WTC11 (cell line): ENCODE data around the gene SRSF3. TPM values are rescaled to one million over a fixed set of nuclear protein-coding genes. Genes with fewer than 3 reads are reported as not detected.

Source experiments
- ATAC-seq: fragments of 200-7000 bp; cut with Tn5 transposase; 2 replicates; pipeline ENCODE4 v1.10.0; 2021; ENCODE audit warnings: mild to moderate bottlenecking, moderate library complexity
- CTCF ChIA-PET: fragments of 300-600 bp; sonication (Branson Sonifier 250); formaldehyde crosslinking; loops from one replicate; lab custom pipeline; 2021; ENCODE audit warnings: antibody characterized with exemption; lab: Charles Lee
- POLR2A ChIA-PET: fragments of 350-600 bp; sonication (Branson Sonifier 250); formaldehyde crosslinking; loops from one replicate; lab custom pipeline; 2021; ENCODE audit warnings: antibody characterized with exemption; lab: Charles Lee
- DNase-seq: peaks from one replicate; pipeline ENCODE4 v3.0.0; 2021; ENCODE audit warnings: low spot score
- H3K27ac Mint-ChIP-seq: 2 replicates; pipeline ENCODE4 v1.8.0; 2021; ENCODE audit warnings: mixed read lengths
- H3K27me3 Mint-ChIP-seq: 2 replicates; pipeline ENCODE4 v1.8.0; 2021; ENCODE audit warnings: low read depth, mild to moderate bottlenecking, moderate library complexity, mixed read lengths
- H3K36me3 Mint-ChIP-seq: 2 replicates; pipeline ENCODE4 v1.8.0; 2021; ENCODE audit warnings: mixed read lengths
- H3K4me1 Mint-ChIP-seq: 2 replicates; pipeline ENCODE4 v1.8.0; 2022; ENCODE audit warnings: mixed read lengths
- H3K4me3 Mint-ChIP-seq: 2 replicates; pipeline ENCODE4 v1.8.0; 2021; ENCODE audit warnings: mild to moderate bottlenecking, moderate library complexity, mixed read lengths
- H3K9me3 Mint-ChIP-seq: 2 replicates; pipeline ENCODE4 v1.8.0; 2021; ENCODE audit warnings: mixed read lengths
- ARID4B ChIP-seq: sonication (generic); formaldehyde crosslinking; IDR thresholded peaks from 2 replicates; pipeline ENCODE4 v1.8.0; 2023; ENCODE audit warnings: missing genetic modification reagents, mild to moderate bottlenecking, borderline replicate concordance
- FOXK1 ChIP-seq: sonication (generic); formaldehyde crosslinking; IDR thresholded peaks from 2 replicates; pipeline ENCODE4 v1.8.0; 2022; ENCODE audit warnings: mild to moderate bottlenecking, moderate library complexity, missing genetic modification reagents
- GTF2I ChIP-seq: fragments of 250-450 bp; sonication (Bioruptor Pico); conservative IDR thresholded peaks from 2 replicates; pipeline ENCODE4 v1.4.0; 2021; ENCODE audit warnings: mild to moderate bottlenecking
- KAT7 ChIP-seq: sonication (generic); formaldehyde crosslinking; IDR thresholded peaks from 2 replicates; pipeline ENCODE4 v1.8.1; 2023; ENCODE audit warnings: missing genetic modification reagents, mild to moderate bottlenecking, borderline replicate concordance
- MAX ChIP-seq: sonication (generic); formaldehyde crosslinking; IDR thresholded peaks from 2 replicates; pipeline ENCODE4 v1.8.0; 2022; ENCODE audit warnings: mild to moderate bottlenecking, missing genetic modification reagents
- NFYB ChIP-seq: sonication (generic); formaldehyde crosslinking; conservative IDR thresholded peaks from 2 replicates; pipeline ENCODE4 v1.8.0; 2022; ENCODE audit warnings: low read depth, missing genetic modification reagents
- NR1H2 ChIP-seq: sonication (generic); formaldehyde crosslinking; IDR thresholded peaks from 2 replicates; pipeline ENCODE4 v1.9.0; 2021; ENCODE audit warnings: mild to moderate bottlenecking, moderate library complexity, missing genetic modification reagents
- SOX15 ChIP-seq: fragments of 250-450 bp; sonication (Bioruptor Pico); IDR thresholded peaks from 2 replicates; pipeline ENCODE4 v1.9.0; 2021; ENCODE audit warnings: mild to moderate bottlenecking
- SP1 ChIP-seq: sonication (generic); formaldehyde crosslinking; conservative IDR thresholded peaks from 2 replicates; pipeline ENCODE4 v1.8.1; 2022; ENCODE audit warnings: missing genetic modification reagents
- ZNF317 ChIP-seq: sonication (generic); formaldehyde crosslinking; IDR thresholded peaks from 2 replicates; pipeline ENCODE4 v1.8.1; 2023; ENCODE audit warnings: low read depth, mild to moderate bottlenecking, moderate library complexity, missing genetic modification reagents, borderline replicate concordance
- ZNF396 ChIP-seq: fragments of 250-450 bp; sonication (Bioruptor Pico); IDR thresholded peaks from 2 replicates; pipeline ENCODE4 v1.8.0; 2021; ENCODE audit warnings: mild to moderate bottlenecking, moderate library complexity, borderline replicate concordance
- total RNA-seq: library from RNA; stranded (reverse); gene quantifications from 3 replicates; pipeline ENCODE4 v1.2.3, GENCODE V29; 2021
- TF ChIP-seq, protein P1 (sequence below): fragments of 250-450 bp; sonication (Bioruptor Pico); IDR thresholded peaks from 2 replicates; pipeline ENCODE4 v1.9.0; 2021; ENCODE audit warnings: mild to moderate bottlenecking
- TF ChIP-seq, protein P2 (sequence below): fragments of 250-450 bp; sonication (Bioruptor Pico); IDR thresholded peaks from 2 replicates; pipeline ENCODE4 v1.9.0; 2021; ENCODE audit warnings: moderate library complexity, mild to moderate bottlenecking, inconsistent platforms, borderline replicate concordance
- TF ChIP-seq, protein P3 (sequence below): sonication (generic); formaldehyde crosslinking; conservative IDR thresholded peaks from 2 replicates; pipeline ENCODE4 v1.8.1; 2023; ENCODE audit warnings: mild to moderate bottlenecking, low read depth, missing genetic modification reagents, moderate library complexity
- TF ChIP-seq, protein P4 (sequence below): sonication (generic); formaldehyde crosslinking; IDR thresholded peaks from 2 replicates; pipeline ENCODE4 v1.8.1; 2023; ENCODE audit warnings: mild to moderate bottlenecking, missing genetic modification reagents, borderline replicate concordance

SRSF3 gene
- total RNA-seq, 1 experiment from 2014 or later = 554 TPM

GRCh38 chr6:36633370-36633769 lies 39.2 kb downstream of the SRSF3 start (continued):
- TF ChIP-seq ARID4B (CRISPR knock-in tag) (no peak), NR1H2 (CRISPR knock-in tag) (no peak)

GRCh38 chr6:36633915-36634314 lies 39.8 kb downstream of the SRSF3 start:
- no peak overlapping the region for H3K27ac Mint-ChIP-seq
- no peak overlapping the region for H3K4me3 Mint-ChIP-seq
- H3K9me3 Mint-ChIP-seq = no peaks in the 10 kb centered on the region
- ChIA-PET POLR2A (no interaction called here), CTCF (interaction anchor here (1.0 kb wide), 1 partner anchor 126 kb away, joined by 4 read pairs; no protein-coding TSS in a partner anchor)
- TF ChIP-seq GTF2I (no peak), SP1 (CRISPR knock-in tag) (no peak), ZNF317 (CRISPR knock-in tag) (no peak), NR1H2 (CRISPR knock-in tag) (no peak), FOXK1 (CRISPR knock-in tag) (no peak)
- ATAC-seq = no peak
- DNase-seq = no peak
- H3K36me3 Mint-ChIP-seq = no peaks in the 10 kb centered on the region
- H3K4me1 Mint-ChIP-seq = peaks cover 9% of the 10 kb centered on the region; the same call in 1 of the 2 replicates
- H3K27me3 Mint-ChIP-seq = no peaks in the 10 kb centered on the region

DNA sequence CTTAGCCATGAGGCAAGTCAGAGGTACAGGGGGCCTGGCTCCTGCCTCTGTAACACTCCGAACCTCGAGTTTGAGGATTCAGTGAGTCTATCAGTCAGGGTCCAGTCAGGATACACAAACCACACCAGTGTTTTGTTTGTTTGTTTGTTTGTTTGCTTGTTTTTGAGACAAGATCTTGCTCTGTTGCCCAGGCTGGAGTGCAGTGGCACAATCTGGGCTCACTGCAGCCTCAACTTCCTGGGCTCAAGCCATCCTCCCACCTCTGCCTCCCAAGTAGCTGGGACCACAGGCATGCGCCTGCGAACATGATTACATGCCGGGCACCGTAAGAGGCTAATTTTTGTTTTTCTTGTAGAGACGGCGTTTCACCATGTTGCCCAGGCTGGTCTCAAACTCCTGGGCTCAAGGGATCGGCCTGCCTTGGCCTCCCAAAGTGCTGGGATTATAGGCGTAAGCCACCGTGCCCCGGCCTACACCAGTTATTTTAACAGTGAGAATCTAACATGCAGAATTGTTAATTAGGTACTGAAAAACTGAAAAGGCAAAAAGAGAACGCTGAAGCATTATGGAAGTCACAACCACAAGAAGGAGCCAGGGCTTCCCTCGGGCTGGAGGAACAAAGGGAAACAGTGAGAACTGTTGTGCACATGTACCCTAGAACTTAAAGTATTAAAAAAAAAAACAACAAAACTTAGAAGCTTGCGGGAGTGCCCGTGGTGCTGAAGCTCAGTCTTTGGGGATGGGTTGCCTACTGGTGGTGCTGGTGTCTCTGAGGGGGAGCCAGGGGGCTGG lies 40.4 kb downstream of the SRSF3 start:
- ATAC-seq (no peak), DNase-seq (no peak)
- no peak overlapping the region for H3K4me3 Mint-ChIP-seq
- TF ChIP-seq NFYB (CRISPR knock-in tag) = no peak
- TF ChIP-seq, protein P1, sequence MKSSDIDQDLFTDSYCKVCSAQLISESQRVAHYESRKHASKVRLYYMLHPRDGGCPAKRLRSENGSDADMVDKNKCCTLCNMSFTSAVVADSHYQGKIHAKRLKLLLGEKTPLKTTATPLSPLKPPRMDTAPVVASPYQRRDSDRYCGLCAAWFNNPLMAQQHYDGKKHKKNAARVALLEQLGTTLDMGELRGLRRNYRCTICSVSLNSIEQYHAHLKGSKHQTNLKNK (CRISPR knock-in tag) = no peak
- TF ChIP-seq, protein P2, sequence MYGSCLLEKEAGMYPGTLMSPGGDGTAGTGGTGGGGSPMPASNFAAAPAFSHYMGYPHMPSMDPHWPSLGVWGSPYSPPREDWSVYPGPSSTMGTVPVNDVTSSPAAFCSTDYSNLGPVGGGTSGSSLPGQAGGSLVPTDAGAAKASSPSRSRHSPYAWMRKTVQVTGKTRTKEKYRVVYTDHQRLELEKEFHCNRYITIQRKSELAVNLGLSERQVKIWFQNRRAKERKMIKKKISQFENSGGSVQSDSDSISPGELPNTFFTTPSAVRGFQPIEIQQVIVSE (CRISPR knock-in tag) = no peak
- CTCF ChIA-PET = interaction anchor here (1.0 kb wide), 1 partner anchor 125 kb away, joined by 4 read pairs; no protein-coding TSS in a partner anchor
- no peaks in the 10 kb centered on the region for H3K27me3 Mint-ChIP-seq
- H3K4me1 Mint-ChIP-seq = peaks cover 9% of the 10 kb centered on the region; the same call in 1 of the 2 replicates
- POLR2A ChIA-PET = no interaction called here
- no peak overlapping the region for H3K27ac Mint-ChIP-seq
- no peaks in the 10 kb centered on the region for H3K36me3 Mint-ChIP-seq
- no peaks in the 10 kb centered on the region for H3K9me3 Mint-ChIP-seq

DNA sequence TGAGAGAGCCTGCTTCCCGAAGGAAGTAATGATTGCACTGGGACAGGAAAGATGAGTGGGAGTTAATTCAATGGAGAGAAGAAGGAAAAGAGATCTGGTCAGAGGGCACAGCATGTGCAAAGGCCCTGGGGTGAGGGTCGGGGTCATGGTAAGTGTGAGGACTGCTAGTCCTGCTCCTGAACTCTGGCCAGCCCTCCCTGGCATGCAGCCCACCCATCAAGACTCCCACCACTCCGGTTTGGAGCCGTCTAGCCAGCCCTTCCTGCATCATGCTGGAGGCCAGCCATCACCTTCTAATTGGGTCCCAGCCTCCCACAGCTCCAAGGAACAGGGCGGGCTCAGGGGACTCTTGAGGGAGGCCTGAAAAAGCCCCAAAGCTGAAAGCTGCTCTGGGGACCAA lies 42.1 kb downstream of the SRSF3 start:
- no peak overlapping the region for H3K27ac Mint-ChIP-seq
- DNase-seq (no peak), ATAC-seq (no peak)
- ChIA-PET CTCF (interaction anchor here (1.0 to 1.3 kb wide), 2 partner anchors 43 to 249 kb away, joined by 3 read pairs; no protein-coding TSS in a partner anchor), POLR2A (no interaction called here)
- no peaks in the 10 kb centered on the region for H3K27me3 Mint-ChIP-seq
- no peaks in the 10 kb centered on the region for H3K36me3 Mint-ChIP-seq
- H3K9me3 Mint-ChIP-seq = no peaks in the 10 kb centered on the region
- no peak overlapping the region for H3K4me3 Mint-ChIP-seq
- H3K4me1 Mint-ChIP-seq = peaks cover 11% of the 10 kb centered on the region
- TF ChIP-seq MAX (CRISPR knock-in tag) (no peak), SOX15 (CRISPR knock-in tag) (no peak), ZNF396 (no peak), KAT7 (CRISPR knock-in tag) (no peak)
- TF ChIP-seq, protein P1 (CRISPR knock-in tag) = no peak
- TF ChIP-seq, protein P3, sequence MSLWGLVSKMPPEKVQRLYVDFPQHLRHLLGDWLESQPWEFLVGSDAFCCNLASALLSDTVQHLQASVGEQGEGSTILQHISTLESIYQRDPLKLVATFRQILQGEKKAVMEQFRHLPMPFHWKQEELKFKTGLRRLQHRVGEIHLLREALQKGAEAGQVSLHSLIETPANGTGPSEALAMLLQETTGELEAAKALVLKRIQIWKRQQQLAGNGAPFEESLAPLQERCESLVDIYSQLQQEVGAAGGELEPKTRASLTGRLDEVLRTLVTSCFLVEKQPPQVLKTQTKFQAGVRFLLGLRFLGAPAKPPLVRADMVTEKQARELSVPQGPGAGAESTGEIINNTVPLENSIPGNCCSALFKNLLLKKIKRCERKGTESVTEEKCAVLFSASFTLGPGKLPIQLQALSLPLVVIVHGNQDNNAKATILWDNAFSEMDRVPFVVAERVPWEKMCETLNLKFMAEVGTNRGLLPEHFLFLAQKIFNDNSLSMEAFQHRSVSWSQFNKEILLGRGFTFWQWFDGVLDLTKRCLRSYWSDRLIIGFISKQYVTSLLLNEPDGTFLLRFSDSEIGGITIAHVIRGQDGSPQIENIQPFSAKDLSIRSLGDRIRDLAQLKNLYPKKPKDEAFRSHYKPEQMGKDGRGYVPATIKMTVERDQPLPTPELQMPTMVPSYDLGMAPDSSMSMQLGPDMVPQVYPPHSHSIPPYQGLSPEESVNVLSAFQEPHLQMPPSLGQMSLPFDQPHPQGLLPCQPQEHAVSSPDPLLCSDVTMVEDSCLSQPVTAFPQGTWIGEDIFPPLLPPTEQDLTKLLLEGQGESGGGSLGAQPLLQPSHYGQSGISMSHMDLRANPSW (CRISPR knock-in tag) = no peak
- TF ChIP-seq, protein P4, sequence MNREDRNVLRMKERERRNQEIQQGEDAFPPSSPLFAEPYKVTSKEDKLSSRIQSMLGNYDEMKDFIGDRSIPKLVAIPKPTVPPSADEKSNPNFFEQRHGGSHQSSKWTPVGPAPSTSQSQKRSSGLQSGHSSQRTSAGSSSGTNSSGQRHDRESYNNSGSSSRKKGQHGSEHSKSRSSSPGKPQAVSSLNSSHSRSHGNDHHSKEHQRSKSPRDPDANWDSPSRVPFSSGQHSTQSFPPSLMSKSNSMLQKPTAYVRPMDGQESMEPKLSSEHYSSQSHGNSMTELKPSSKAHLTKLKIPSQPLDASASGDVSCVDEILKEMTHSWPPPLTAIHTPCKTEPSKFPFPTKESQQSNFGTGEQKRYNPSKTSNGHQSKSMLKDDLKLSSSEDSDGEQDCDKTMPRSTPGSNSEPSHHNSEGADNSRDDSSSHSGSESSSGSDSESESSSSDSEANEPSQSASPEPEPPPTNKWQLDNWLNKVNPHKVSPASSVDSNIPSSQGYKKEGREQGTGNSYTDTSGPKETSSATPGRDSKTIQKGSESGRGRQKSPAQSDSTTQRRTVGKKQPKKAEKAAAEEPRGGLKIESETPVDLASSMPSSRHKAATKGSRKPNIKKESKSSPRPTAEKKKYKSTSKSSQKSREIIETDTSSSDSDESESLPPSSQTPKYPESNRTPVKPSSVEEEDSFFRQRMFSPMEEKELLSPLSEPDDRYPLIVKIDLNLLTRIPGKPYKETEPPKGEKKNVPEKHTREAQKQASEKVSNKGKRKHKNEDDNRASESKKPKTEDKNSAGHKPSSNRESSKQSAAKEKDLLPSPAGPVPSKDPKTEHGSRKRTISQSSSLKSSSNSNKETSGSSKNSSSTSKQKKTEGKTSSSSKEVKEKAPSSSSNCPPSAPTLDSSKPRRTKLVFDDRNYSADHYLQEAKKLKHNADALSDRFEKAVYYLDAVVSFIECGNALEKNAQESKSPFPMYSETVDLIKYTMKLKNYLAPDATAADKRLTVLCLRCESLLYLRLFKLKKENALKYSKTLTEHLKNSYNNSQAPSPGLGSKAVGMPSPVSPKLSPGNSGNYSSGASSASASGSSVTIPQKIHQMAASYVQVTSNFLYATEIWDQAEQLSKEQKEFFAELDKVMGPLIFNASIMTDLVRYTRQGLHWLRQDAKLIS = no peak
